GM18951 (cell line): ENCODE data around the gene RGS9BP.
"Not testable (repeated sequence)": the region's sequence is repeated elsewhere in the genome, so short reads cannot be mapped to it uniquely, and the experiment has no call there.

Experiments
- POLR2A ChIP-seq: IDR thresholded peaks from 4 replicates; pipeline ENCODE4 v1.6.1; 2011; ENCODE audit warnings: mild to moderate bottlenecking; ENCODE audit not compliant: insufficient read length, insufficient read depth; ENCODE audit errors: extremely low read depth
- in situ Hi-C: fragments of 300-500 bp; cut with MboI; formaldehyde crosslinking; loops from one replicate; pipeline ENCODE4 v1.12.0; 2022; ENCODE audit warnings: low sequenced_read_pairs, mixed read lengths, inconsistent platforms; ENCODE audit not compliant: unreplicated experiment

RGS9BP gene

DNA sequence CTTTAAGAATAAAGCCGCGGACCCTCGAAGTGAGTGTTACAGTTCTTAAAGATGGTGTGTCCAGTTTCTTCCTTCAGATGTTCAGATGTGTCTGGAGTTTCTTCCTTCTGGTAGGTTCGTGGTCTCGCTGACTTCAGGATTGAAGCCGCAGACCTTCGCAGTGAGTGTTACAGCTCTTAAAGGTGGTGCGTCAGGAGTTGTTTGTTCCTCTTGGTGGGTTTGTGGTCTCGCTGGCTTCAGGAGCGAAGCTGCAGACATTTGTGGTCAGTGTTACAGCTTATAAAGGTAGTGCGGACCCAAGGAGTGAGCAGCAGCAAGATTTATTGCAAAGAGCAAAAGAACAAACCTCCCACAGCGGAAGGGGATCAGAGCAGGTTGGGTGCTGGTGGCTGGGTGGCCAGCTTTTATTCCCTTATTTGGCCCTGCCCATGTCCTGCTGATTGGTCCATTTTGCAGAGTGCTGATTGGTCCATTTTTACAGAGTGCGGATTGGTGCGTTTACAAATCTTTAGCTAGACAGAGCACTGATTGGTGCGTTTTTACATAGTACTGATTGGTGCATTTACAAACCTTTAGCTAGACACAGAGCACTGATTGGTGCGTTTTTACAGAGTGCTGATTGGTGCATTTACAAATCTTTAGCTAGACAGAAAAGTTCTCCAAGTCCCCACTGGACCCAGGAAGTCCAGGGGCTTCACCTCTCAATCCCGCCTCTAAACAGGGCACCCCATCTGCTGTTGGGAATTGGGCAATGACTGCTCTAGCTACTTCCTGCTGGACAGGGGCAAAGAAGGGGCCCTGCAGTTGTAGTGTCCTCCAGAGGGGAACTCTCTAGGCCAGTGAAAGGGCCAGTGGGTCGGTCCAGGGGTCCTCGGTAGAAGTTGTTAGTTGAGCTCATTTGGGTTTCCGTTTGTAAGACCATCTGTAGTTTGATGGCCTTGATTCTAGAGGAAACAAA, 17.8 kb downstream of the RGS9BP start:
- in situ Hi-C loops = not testable (repeated sequence)
- TF ChIP-seq POLR2A = peak; percentile 38

DNA sequence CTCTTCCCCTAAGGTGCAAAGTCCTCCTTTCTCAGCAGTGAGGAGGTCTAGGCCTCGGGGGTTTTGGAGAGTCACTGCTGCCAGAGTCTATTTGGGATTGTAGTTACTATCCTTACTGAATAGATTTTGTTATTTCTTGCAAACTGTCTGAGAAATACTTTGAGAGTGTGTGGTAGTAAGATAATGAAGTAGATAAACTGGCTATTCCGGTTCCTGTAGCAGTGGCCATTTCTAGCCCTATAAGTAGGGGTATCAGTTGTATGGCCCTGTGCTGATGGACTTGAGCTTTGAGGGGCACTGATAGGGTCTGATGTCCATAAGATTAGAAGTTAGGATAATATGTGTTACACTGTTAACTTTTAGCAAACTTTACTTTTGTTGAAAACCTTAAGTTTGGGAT, 18.7 kb downstream of the RGS9BP start:
- in situ Hi-C loops = not testable (repeated sequence)

DNA sequence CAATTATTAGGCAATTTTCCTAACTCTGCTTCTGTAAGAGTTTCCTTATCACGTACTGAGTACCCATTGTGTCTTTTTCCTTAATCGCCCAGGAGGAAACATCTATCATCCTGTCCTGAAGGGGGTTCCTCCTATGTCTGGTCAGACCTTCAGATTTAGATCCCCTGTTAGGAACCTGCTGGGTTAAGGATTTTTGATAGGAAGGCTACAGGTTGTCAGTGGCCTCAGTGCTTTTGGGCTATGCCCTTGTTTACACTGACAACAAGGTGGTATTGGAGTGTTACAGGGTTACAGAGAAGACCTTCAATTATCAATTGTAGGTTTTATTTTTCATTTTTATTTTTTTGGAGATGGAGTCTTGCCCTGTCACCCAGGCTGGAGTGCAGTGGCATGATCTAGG, 19.2 kb downstream of the RGS9BP start:
- in situ Hi-C loops = not testable (repeated sequence)

DNA sequence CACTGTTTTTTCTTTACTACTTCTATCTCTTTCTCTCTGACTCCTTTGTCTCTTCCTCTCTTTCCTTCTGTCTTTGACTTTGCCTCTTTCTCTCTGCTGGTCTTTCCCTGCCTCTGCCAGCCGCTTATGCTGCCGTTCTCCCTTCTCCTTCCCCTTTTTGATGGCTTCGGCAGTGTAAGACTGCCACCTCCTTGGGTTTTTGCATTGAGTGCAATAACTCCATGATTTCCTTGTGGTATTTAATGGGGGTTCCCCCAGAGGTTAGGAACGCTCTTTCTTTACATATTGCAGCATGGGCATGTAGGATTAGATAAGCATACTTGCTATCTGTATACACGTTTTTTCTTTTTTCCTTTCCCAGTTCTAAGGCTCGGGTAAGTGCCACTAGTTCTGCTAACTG, 19.9 kb downstream of the RGS9BP start:
- in situ Hi-C loops = not testable (repeated sequence)

DNA sequence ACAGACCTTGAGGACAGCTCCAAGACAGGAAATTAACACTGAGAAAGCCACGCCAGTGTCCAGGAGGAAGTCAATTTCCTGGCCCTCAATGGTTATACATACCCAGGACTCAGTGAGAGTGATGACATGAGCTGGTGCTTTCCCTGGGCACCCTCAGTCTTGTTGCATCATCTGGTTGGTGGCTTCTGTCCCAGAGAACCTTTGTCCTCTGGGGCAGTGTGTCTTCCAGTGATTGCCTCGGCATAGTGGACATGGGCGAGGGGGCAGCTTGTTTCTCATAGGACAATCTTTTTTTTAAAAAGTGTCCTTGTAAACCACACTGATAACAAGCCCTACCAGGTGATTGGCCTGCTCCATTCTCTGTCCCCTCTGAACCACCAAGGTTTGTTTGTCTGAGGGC, 21.1 kb downstream of the RGS9BP start:
- in situ Hi-C loops = not testable (repeated sequence)

DNA sequence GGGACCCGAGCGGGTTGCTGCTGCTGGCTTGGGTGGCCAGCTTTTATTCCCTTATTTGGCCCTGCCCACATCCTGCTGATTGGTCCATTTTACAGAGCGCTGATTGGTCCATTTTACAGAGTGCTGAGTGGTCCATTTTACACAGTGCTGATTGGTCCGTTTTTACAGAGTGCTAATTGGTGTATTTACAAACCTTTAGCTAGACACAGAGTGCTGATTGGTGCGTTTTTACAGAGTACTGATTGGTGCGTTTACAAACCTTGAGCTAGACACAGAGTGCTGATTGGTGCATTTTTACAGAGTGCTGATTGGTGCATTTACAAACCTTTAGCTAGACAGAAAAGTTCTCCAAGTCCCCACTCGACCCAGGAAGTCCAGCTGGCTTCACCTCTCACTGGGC, 24.5 kb downstream of the RGS9BP start:
- in situ Hi-C loops = not testable (repeated sequence)

DNA sequence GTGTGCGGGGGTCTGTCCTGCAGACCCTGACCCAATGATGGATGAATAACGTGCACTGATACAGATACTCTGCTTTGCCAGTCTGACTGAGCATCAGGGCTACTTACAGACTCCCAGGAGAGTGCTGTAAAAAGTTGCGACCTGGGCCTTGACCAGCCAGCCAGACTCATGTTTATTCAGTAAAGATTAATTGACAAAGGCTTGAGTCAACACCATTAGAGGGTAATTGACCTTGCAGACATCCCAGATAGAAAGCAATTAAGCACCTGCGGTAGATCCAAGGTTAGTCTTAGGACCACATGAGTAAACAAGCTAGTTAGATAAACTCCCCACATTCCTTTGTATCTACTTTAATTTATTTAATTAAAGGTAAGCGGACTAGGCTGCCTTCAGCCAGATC, 26.4 kb downstream of the RGS9BP start:
- no peak for TF ChIP-seq POLR2A
- in situ Hi-C loops = no loop called here

DNA sequence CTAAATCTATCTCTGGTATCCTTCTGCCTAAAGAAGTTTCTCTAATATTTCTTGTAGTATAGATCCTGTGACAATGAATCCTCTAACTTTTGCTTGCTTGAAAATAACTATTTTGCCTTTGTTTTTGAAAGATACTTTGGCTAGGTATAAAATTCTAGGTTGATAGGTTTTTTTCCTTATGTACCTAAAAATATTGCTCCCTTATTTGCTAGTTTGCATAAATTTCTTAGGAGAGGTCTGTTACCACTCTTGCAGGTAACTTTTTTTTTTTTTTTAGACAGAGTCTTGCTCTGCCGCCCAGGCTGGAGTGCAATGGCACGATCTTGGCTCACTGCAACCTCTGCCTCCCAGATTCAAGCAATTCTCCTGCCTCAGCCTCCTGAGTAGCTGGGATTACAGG, 28.4 kb downstream of the RGS9BP start:
- in situ Hi-C loops = not testable (repeated sequence)

DNA sequence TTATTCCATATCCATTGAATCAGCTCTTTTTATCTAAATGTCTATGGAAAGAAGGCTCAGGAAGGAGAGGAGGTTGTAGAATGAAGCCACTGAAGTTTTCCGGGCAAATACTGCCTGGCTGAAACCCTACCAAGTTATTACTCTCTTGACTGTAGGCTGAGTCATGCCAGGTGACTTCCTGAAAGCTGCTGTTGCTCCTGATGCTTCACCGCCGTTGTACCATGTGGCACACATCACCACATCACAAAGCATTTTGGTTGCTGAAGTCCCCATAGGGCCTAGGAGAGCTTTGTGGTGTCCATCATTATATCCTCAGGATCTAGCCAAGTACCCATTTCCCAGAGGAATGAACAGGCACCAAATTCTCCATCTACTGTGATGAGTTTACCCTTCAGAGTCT, 32.8 kb downstream of the RGS9BP start:
- in situ Hi-C loops = no loop called here
- TF ChIP-seq POLR2A = no peak

DNA sequence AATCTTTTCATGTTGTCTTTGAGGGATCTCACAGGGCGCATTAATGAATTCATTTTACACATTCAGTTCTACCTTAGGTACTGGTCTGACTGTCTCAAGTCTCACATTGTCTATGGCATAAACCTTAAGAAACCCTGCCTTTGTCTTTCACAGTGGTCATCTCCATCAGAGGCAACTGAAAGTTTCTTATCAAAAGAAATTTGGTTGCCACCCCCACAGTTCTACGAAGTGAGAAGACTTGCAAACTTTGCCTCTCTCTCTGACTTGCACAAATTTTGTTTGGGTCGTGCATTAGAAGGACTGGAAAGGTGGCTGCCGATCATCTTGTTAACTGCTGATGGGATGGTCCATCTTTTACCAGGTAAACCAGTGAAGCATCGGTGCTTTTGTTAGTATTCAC, 33.4 kb downstream of the RGS9BP start:
- TF ChIP-seq POLR2A = no peak
- in situ Hi-C loops = no loop called here

DNA sequence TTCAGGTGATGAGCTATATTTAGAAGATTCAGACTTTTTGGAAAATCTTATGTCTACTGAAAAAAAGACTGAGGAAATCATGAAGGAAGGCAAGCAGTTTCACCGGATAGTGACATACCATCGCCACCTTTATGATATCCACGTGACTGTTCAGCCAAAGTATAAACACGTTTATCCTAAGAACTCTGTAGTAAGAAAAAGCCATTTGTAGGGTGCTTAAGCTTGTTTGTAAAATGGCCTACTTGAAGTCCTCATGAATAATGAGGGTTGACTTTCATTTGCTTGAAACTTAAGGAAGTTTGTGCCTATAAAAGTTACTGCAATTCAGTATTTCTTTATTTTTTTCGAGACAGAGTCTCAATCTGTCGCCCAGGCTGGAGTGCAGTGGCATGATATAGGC, 36.1 kb downstream of the RGS9BP start:
- in situ Hi-C loops = no loop called here
- no peak for TF ChIP-seq POLR2A

DNA sequence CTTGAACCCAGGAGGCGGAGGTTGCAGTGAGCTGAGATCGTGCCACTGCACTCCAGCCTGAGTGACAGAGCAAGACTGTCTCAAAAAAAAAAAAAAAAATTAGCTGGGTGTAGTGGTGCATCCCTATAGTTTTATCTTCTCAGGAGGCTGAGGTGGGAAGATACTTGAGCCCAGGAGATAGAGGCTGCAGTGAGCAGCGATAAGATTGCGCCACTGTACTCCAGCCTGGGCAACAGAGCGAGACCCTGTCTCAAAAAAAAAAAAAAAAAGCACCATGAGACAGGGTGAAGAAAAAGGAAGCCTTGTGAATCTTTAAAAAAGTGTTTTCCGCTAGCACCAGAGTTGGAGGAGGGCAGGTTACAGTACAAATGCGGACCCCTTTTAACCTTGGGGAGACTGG, 40.6 kb downstream of the RGS9BP start:
- in situ Hi-C loops = not testable (repeated sequence)

DNA sequence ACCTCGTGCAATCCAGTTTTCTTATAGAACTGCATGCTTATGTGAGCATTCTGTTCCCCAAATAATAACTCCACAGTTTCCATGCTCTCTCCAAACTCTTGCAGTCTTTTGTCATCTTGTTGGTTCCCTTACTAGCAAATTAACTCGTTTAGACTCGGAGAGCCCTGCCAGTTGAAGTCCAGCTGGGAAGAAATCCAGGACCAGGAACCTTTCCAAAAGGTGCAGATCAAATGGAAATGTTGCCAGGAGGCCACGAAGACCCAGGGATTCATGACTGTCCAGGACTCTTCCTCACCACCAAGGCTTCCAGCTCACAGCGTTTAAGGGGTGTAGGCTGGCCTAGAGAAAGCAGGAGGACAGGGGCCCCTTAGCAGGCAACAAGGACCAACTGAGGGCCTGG, 41.8 kb downstream of the RGS9BP start:
- no peak for TF ChIP-seq POLR2A
- in situ Hi-C loops = no loop called here

DNA sequence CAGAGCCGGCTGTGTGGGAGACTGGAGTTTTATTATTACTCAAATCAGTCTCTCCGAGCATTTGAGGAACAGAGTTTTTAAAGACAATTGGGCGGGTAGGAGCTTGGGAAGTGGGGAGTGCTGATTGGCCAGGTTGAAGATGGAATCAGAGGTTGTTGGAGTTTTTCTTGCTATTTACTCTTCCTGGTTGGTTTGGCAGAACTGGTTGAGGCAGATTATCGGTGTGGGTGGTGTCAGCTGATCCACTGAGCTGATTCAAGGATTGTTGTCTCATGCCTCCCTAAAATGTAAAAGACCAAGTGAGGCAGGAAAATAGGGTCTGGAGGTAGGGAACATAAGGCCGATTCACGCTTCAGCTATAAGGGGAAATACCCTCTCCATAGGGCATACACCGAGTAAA, 42.6 kb downstream of the RGS9BP start:
- TF ChIP-seq POLR2A = no peak
- in situ Hi-C loops = no loop called here

DNA sequence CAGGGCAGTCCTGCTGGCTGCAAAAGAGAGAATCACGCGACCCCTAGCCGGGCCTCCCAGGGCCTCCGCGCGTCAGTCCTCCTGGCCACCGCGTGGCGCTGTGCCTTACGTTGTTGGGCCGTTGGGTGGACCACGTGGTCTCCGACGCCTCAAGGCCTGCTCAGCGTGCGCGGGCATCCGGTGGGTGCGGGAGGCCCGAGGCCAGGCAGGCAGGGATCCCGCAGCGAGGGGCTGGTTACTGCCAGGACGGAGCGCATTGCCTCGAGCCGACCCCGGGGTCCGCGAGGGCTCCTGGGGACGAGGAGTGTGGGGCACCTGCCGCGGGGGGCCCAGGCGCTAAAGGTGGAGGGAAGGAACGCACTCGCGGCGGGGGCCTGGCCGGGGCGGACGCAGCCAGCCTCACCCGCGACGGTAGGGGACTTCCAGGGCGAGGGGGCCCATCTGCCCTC, 44.0 kb downstream of the RGS9BP start, which contains the start of gene TDRD12:
TSS of gene TDRD12 (plus strand) at position 157 of the 449 bp plus-strand sequence. CDS start 306 bp downstream, outside the sequence.
- in situ Hi-C loops = no loop called here

More for the DNA sequence above, 44.0 kb downstream of the RGS9BP start, which contains the start of gene TDRD12:
- no peak for TF ChIP-seq POLR2A
